BLaER1 (cell line): ENCODE measurements around the gene PRKG2.
"Not testable (repeated sequence)": the region's sequence is repeated elsewhere in the genome, so short reads cannot be mapped to it uniquely, and the experiment has no call there.

ENCODE experiments used
- H3K27ac ChIP-seq: shearing (Covaris generic); formaldehyde crosslinking; 2 replicates; pipeline ENCODE4 v1.8.1; 2022
- H3K27me3 ChIP-seq: shearing (Covaris generic); formaldehyde crosslinking; 2 replicates; pipeline ENCODE4 v1.8.1; 2022
- H3K36me3 ChIP-seq: shearing (Covaris generic); formaldehyde crosslinking; 2 replicates; pipeline ENCODE4 v1.8.1; 2022
- H3K4me1 ChIP-seq: shearing (Covaris generic); formaldehyde crosslinking; 2 replicates; pipeline ENCODE4 v1.8.1; 2022
- H3K4me2 ChIP-seq: shearing (Covaris generic); formaldehyde crosslinking; 2 replicates; pipeline ENCODE4 v1.8.1; 2022
- H3K4me3 ChIP-seq: shearing (Covaris generic); formaldehyde crosslinking; 2 replicates; pipeline ENCODE4 v1.8.1; 2022
- H3K9ac ChIP-seq: shearing (Covaris generic); formaldehyde crosslinking; 2 replicates; pipeline ENCODE4 v1.8.1; 2022
- H3K9me3 ChIP-seq: shearing (Covaris generic); formaldehyde crosslinking; 2 replicates; pipeline ENCODE4 v1.8.1; 2022
- H4K20me1 ChIP-seq: shearing (Covaris generic); formaldehyde crosslinking; 2 replicates; pipeline ENCODE4 v1.8.1; 2022
- Cebpa-rat ChIP-seq: shearing (Covaris generic); IDR thresholded peaks from 2 replicates; pipeline ENCODE4 v1.8.1; 2022

PRKG2 gene

DNA sequence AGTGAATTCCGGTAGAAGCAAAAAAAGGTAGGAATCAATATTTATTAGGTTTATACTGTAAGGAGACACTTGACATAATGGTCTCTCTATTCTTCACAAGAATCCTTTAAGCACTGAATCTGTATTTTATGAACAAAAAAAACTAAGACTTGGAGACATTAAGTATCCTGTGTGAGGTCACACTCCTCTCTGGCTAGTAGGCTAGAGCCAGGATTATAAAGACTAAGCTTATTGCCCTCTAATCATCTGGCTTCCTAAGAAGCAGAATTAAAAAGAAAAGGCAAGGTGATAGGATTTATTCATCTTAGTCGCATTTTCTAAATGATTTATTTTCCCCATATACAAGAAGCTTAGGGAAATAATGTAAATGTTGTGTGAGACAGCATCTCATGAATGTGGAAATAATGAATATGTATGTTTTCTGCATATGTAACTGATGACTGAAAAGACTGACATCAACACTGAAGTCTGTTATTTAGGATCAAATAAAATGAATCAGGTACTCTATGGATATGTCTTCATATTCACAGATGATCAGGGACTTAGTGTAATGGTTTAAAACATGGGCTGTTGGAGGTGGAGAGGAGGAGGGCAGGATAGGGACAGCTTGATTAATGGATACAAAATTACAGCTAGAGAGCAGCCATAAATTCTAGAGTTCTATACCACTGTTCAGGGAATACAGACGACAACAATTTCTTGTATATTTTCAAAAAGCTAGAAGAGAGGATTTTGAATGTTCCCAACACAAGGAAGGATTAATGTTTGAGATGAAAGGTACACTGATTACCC lies 30.4 kb upstream of the PRKG2 start:
- H3K9ac ChIP-seq = no peak overlapping the region
- no peaks in the 10 kb centered on the region for H3K9me3 ChIP-seq
- H3K4me2 ChIP-seq = no peak overlapping the region
- no peaks in the 10 kb centered on the region for H3K4me1 ChIP-seq
- no peaks in the 10 kb centered on the region for H4K20me1 ChIP-seq
- H3K4me3 ChIP-seq = no peak overlapping the region
- no peak for TF ChIP-seq Cebpa-rat
- H3K27ac ChIP-seq = no peak overlapping the region
- H3K36me3 ChIP-seq = no peaks in the 10 kb centered on the region
- H3K27me3 ChIP-seq = no peaks in the 10 kb centered on the region

GRCh38 chr4:81237791-81238190 lies 22.8 kb upstream of the PRKG2 start:
- no peaks in the 10 kb centered on the region for H4K20me1 ChIP-seq
- H3K9ac ChIP-seq = no peak overlapping the region
- H3K27ac ChIP-seq = no peak overlapping the region
- H3K4me3 ChIP-seq = no peak overlapping the region
- H3K27me3 ChIP-seq = no peaks in the 10 kb centered on the region
- H3K9me3 ChIP-seq = no peaks in the 10 kb centered on the region
- no peak for TF ChIP-seq Cebpa-rat
- no peaks in the 10 kb centered on the region for H3K4me1 ChIP-seq
- H3K4me2 ChIP-seq = no peak overlapping the region
- H3K36me3 ChIP-seq = no peaks in the 10 kb centered on the region

GRCh38 chr4:81235982-81236749 lies 21.1 kb upstream of the PRKG2 start:
- Histone ChIP-seq H3K27ac (no peak overlapping the region), H3K27me3 (no peaks in the 10 kb centered on the region), H3K4me2 (no peak overlapping the region), H4K20me1 (no peaks in the 10 kb centered on the region), H3K4me3 (no peak overlapping the region), H3K9ac (no peak overlapping the region), H3K36me3 (peaks cover 3% of the 10 kb centered on the region; the same call in 1 of the 2 replicates), H3K9me3 (peaks cover 13% of the 10 kb centered on the region), H3K4me1 (no peaks in the 10 kb centered on the region)
- no peak for TF ChIP-seq Cebpa-rat

DNA sequence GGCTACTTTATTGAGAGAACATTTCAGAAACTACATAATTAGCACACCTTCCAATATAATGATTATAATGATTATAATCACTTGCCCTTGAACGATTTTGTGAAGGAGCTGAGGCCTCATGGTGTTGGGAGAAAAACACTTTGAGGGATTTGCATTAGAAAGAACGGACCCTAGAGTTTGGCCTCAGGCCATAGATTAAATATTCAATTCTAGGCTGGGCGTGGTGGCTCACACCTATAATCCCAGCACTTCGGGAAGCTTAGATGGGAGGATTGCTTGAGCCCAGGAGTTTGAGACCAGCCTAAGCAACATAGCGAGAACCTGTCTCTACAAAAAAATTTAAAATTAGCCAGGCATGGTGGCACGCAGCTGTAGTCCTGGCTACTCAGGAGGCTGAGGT lies 12.9 kb upstream of the PRKG2 start:
- TF ChIP-seq Cebpa-rat = no peak
- Histone ChIP-seq H3K9ac (no peak overlapping the region), H3K4me2 (no peak overlapping the region), H3K4me1 (no peaks in the 10 kb centered on the region), H3K27ac (no peak overlapping the region), H3K36me3 (peaks cover 6% of the 10 kb centered on the region; the same call in 1 of the 2 replicates), H3K9me3 (peaks cover 26% of the 10 kb centered on the region), H3K27me3 (no peaks in the 10 kb centered on the region), H4K20me1 (no peaks in the 10 kb centered on the region), H3K4me3 (no peak overlapping the region)

DNA sequence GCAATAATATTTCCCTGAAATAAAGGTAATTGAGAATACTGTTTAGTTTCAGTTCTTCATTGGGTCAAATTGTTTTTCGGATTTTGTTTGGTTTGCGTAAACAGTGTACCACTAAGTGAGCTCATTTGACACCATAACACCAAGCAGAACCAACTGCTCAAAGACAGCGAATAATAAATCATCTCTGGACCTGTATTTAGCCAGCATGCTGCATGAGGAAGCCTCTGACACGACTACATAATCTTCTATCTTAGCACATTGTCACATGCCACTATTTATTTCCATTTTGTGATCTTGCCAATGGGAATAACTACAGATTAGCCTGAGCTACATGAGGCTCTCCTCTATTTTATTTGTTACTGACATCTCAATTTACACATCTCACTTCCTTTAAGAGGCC lies 12.1 kb upstream of the PRKG2 start:
- H3K27me3 ChIP-seq = no peaks in the 10 kb centered on the region
- H3K4me3 ChIP-seq = no peak overlapping the region
- TF ChIP-seq Cebpa-rat = no peak
- peaks cover 6% of the 10 kb centered on the region; the same call in 1 of the 2 replicates for H3K36me3 ChIP-seq
- no peaks in the 10 kb centered on the region for H3K4me1 ChIP-seq
- H3K9ac ChIP-seq = no peak overlapping the region
- peaks cover 22% of the 10 kb centered on the region for H3K9me3 ChIP-seq
- H3K27ac ChIP-seq = no peak overlapping the region
- H4K20me1 ChIP-seq = no peaks in the 10 kb centered on the region
- H3K4me2 ChIP-seq = no peak overlapping the region

DNA sequence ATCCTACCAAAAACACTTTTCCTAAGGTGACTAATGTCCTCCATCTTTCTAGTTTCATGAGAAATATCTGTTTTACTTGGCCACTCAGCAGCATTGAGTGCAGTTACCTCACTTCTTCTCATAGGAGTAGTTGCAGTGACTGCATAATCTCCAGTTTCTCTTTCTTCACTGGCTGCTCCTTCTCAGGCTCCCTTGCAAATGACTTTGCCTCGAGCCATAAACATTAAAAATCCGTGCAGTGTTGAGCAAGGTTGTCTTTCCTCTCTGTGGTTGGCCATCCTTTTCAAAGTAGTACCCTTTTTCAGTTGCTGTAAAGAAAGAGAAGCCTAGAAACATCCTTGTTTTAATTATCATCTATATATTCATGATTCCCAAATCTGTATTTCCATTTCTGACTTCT lies 10.2 kb upstream of the PRKG2 start:
- H3K9me3 ChIP-seq = peaks cover 4% of the 10 kb centered on the region; the same call in 1 of the 2 replicates
- H3K4me2 ChIP-seq = no peak overlapping the region
- no peak overlapping the region for H3K9ac ChIP-seq
- no peaks in the 10 kb centered on the region for H3K27me3 ChIP-seq
- no peak overlapping the region for H3K27ac ChIP-seq
- H3K36me3 ChIP-seq = no peaks in the 10 kb centered on the region
- no peak for TF ChIP-seq Cebpa-rat
- H3K4me3 ChIP-seq = no peak overlapping the region
- H4K20me1 ChIP-seq = no peaks in the 10 kb centered on the region
- no peaks in the 10 kb centered on the region for H3K4me1 ChIP-seq

GRCh38 chr4:81222082-81222472 lies 7.1 kb upstream of the PRKG2 start:
- not testable (repeated sequence) for H3K27me3 ChIP-seq, H3K27ac ChIP-seq, H3K9me3 ChIP-seq, H3K4me2 ChIP-seq, H3K4me1 ChIP-seq, H3K36me3 ChIP-seq, H4K20me1 ChIP-seq, H3K9ac ChIP-seq, H3K4me3 ChIP-seq

DNA sequence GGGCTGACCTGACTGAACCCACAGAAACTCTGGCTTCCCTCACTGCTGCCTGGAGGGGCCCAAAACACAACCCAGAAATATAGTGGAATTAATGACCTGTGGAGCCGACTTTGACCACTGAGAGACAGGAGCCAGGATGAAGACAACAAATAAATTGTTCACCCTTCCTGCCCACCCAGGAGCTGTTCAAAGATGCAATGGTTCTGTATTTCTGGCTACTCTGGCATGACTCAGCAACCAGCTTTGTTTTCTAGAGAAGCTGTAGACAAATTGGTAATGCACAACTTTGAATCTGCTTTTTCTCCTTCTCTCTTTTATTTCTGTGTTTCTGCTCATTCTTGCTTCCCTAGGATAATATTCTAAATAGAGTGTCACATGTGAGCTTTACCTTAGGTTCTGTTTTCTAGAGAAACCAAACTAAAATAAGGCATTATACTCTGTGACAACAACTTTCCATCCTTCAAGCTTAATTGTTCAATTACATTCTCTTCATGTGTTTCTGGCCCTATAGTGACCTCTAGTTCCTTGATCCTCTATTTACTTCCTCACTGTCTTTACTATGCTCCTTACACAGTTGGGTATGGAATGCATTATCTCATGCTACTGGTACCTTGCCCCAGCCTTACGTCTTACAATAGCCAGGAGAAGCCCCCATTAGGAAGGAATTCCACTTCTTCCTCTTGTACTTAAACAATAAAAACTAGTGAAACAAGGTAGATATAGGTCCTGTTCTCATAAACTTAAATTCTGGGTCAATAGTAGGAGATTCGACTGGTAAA lies 6.5 kb upstream of the PRKG2 start:
- H3K27me3 ChIP-seq = no peaks in the 10 kb centered on the region

DNA sequence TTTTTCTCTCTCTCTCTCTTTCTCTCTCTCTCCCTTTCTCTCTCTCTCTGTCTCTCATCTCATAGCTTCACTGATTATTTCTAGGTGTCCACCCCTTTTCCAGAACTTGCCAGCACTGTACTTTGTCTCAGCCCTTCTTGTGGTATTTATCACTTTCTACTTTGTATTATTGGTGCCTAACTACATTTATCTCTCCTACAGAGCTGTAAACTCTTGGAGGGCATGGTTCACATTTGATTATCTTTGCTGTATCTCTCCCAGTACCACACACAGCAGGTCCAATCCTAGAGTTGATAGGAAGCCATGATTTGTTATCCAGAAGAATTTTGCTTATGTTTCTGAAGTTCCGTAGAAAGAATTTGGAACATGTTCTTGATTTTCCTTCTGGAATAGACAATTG lies 5.2 kb upstream of the PRKG2 start:
- Histone ChIP-seq H4K20me1 (no peaks in the 10 kb centered on the region), H3K36me3 (no peaks in the 10 kb centered on the region), H3K27me3 (no peaks in the 10 kb centered on the region), H3K9ac (no peak overlapping the region), H3K9me3 (0 out of 2 replicates have a peak, but pooled peaks cover under 1% of the 10 kb centered on the region), H3K27ac (no peak overlapping the region), H3K4me2 (no peak overlapping the region), H3K4me1 (no peaks in the 10 kb centered on the region), H3K4me3 (no peak overlapping the region)
- TF ChIP-seq Cebpa-rat = no peak

More for the DNA sequence above, 6.5 kb upstream of the PRKG2 start:
- Histone ChIP-seq H3K4me3 (no peak overlapping the region), H3K4me1 (no peaks in the 10 kb centered on the region), H3K27ac (no peak overlapping the region), H3K9ac (no peak overlapping the region), H3K9me3 (no peaks in the 10 kb centered on the region), H3K36me3 (no peaks in the 10 kb centered on the region), H3K4me2 (no peak overlapping the region), H4K20me1 (no peaks in the 10 kb centered on the region)
- TF ChIP-seq Cebpa-rat = no peak

DNA sequence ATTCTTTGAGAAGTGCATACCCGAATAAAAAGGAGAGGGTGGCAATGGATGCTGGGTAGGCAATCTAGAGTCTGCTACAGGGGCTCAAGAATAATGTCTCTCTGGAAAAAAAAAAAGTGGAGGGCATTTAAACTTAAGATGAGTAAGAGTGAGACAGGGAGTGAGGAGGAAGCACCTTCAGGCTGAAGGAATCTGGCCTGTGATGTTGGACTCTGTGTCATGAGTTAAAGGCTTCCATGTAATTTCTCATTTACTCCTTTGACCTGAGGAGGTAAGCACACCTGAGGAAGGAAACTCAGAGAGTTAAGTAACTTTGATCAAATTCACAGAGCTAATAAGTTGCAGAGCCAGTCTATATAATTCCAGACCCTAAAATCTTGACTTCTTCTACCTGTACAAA lies 3.2 kb upstream of the PRKG2 start:
- Histone ChIP-seq H4K20me1 (no peaks in the 10 kb centered on the region), H3K4me1 (no peaks in the 10 kb centered on the region), H3K27ac (no peak overlapping the region), H3K36me3 (no peaks in the 10 kb centered on the region), H3K4me2 (no peak overlapping the region), H3K27me3 (no peaks in the 10 kb centered on the region), H3K4me3 (no peak overlapping the region), H3K9me3 (peaks cover 10% of the 10 kb centered on the region; the same call in 1 of the 2 replicates), H3K9ac (no peak overlapping the region)
- TF ChIP-seq Cebpa-rat = no peak
